ENCODE measurements around the gene NHERF1. TPM values are rescaled to one million over a fixed set of nuclear protein-coding genes. Genes with fewer than 3 reads are reported as not detected.

NHERF1 gene
- total and polyA plus RNA-seq, 2 of the 13 experiments (the other 11 are each of a cell fraction or from before 2014, with no cell fraction given) = 169 to 269 TPM

DNA sequence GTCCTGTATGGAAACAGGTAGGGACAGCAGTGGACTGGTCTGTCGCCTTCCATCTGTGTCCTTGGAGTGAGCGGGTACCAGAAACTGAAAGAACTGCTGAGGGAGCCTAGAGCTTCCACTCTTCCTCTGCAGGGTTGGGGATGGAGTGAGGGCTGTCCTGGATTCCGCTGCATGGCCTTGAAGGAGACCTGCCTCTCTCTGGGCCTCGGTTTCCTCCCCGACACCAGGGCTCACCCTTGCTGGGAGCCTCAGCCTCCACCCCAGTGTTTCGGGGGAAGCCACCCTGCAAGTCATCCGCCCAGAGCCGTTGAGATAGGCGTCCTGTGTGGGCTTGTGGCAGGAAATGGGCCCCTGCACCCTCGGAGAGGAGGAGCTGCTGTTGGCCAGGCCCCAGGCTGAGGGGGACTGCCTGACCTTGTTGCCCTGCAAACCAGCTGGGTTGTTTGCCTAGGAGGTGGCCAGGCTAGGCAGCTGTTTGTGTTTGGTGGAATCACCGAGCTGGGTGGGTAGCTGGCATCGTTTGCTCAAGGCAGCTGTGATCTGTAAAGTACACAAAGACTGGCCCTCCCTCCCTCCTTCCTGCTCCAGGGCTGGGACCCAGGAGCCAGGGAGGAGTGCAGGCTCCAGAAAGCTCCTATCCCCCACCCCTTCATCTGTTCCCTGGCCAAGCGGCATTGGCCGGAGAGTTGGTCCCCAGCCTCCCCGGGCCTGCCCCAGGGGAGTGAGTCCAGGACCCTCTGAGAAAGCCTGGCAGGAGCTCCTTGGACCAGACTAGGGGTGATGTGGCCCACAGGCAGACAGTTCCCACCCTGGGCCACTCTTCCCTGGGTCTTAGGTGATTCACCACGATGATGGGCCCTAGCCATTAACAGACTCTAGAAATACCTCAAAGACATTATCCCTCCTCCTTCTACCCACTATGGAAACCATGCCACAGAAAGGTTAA is 10.1 kb upstream of the NHERF1 start (continued):
- no peak for TF ChIP-seq NFRKB (IDR thresholded peaks at IDR 0.05)
- TF ChIP-seq GABPB1 (CRISPR knock-in tag; IDR thresholded peaks at IDR 0.05) = peak; percentile 69
- TF ChIP-seq ZNF143 (CRISPR knock-in tag; IDR thresholded peaks at IDR 0.05) = peak; percentile 14
- peak; percentile 65 for TF ChIP-seq ZNF772 (CRISPR knock-in tag; IDR thresholded peaks at IDR 0.05)
- TF ChIP-seq ZNF788 (CRISPR knock-in tag; IDR thresholded peaks at IDR 0.05; ENCODE audit: borderline replicate concordance) = peak; percentile 61; the same call in 1 of the 2 replicates
- peak; percentile 8; the same call in 1 of the 2 replicates for TF ChIP-seq ZNF891 (CRISPR knock-in tag; IDR thresholded peaks at IDR 0.05)
- TF ChIP-seq NR2F2 (IDR thresholded peaks at IDR 0.05; ENCODE audit: borderline replicate concordance, low read depth) = peak; percentile 73; the same call in 1 of the 2 replicates
- TF ChIP-seq TCF12 (IDR thresholded peaks at IDR 0.05) = no peak
- TF ChIP-seq TCF12 (CRISPR knock-in tag; IDR thresholded peaks at IDR 0.05) = peak; percentile 46; the same call in 1 of the 2 replicates
- no peak for TF ChIP-seq NFIB (CRISPR knock-in tag; IDR thresholded peaks at IDR 0.05; ENCODE audit: borderline replicate concordance)
- TF ChIP-seq, protein P1, sequence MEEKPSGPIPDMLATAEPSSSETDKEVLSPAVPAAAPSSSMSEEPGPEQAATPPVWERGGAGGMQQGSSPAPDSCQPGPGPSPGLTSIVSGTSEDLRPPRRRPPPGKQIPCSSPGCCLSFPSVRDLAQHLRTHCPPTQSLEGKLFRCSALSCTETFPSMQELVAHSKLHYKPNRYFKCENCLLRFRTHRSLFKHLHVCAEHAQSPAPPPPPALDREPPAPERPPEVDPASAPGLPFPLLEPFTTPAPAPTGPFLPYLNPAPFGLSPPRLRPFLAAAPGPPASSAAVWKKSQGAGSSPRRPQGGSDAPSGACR (CRISPR knock-in tag; IDR thresholded peaks at IDR 0.05) = no peak
- TF ChIP-seq ZNF350 (CRISPR knock-in tag; IDR thresholded peaks at IDR 0.05; ENCODE audit: borderline replicate concordance, low read depth) = peak; percentile 83
- no peak for TF ChIP-seq ZNF543 (CRISPR knock-in tag; IDR thresholded peaks at IDR 0.05)
- TF ChIP-seq, protein P2, sequence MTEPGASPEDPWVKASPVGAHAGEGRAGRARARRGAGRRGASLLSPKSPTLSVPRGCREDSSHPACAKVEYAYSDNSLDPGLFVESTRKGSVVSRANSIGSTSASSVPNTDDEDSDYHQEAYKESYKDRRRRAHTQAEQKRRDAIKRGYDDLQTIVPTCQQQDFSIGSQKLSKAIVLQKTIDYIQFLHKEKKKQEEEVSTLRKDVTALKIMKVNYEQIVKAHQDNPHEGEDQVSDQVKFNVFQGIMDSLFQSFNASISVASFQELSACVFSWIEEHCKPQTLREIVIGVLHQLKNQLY (CRISPR knock-in tag; IDR thresholded peaks at IDR 0.05) = 0 out of 2 replicates have a peak, but pooled peaks have one; percentile 56
- TF ChIP-seq ZFP36L2 (CRISPR knock-in tag; IDR thresholded peaks at IDR 0.05) = no peak
- no peak; the same call in 1 of the 2 replicates for TF ChIP-seq ZNF460 (CRISPR knock-in tag; IDR thresholded peaks at IDR 0.05; ENCODE audit: borderline replicate concordance)
- TF ChIP-seq ZKSCAN8 (CRISPR knock-in tag; IDR thresholded peaks at IDR 0.05; ENCODE audit: borderline replicate concordance) = no peak
- TF ChIP-seq, protein P3, sequence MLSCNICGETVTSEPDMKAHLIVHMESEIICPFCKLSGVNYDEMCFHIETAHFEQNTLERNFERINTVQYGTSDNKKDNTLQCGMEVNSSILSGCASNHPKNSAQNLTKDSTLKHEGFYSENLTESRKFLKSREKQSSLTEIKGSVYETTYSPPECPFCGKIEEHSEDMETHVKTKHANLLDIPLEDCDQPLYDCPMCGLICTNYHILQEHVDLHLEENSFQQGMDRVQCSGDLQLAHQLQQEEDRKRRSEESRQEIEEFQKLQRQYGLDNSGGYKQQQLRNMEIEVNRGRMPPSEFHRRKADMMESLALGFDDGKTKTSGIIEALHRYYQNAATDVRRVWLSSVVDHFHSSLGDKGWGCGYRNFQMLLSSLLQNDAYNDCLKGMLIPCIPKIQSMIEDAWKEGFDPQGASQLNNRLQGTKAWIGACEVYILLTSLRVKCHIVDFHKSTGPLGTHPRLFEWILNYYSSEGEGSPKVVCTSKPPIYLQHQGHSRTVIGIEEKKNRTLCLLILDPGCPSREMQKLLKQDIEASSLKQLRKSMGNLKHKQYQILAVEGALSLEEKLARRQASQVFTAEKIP (CRISPR knock-in tag; IDR thresholded peaks at IDR 0.05; ENCODE audit: borderline replicate concordance) = no peak
- no peak for TF ChIP-seq NFATC3 (CRISPR knock-in tag; IDR thresholded peaks at IDR 0.05)
- peak; percentile 90; the same call in 1 of the 2 replicates for TF ChIP-seq MTA1 (CRISPR knock-in tag; IDR thresholded peaks at IDR 0.05; ENCODE audit: borderline replicate concordance)
- TF ChIP-seq KLF16 (CRISPR knock-in tag; IDR thresholded peaks at IDR 0.05) = peak in 1 of 2 experiments; percentile 63; a peak in 2 of 4 replicates
- TF ChIP-seq, protein P4, sequence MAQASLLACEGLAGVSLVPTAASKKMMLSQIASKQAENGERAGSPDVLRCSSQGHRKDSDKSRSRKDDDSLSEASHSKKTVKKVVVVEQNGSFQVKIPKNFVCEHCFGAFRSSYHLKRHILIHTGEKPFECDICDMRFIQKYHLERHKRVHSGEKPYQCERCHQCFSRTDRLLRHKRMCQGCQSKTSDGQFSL (CRISPR knock-in tag; IDR thresholded peaks at IDR 0.05) = no peak
- TF ChIP-seq, protein P5, sequence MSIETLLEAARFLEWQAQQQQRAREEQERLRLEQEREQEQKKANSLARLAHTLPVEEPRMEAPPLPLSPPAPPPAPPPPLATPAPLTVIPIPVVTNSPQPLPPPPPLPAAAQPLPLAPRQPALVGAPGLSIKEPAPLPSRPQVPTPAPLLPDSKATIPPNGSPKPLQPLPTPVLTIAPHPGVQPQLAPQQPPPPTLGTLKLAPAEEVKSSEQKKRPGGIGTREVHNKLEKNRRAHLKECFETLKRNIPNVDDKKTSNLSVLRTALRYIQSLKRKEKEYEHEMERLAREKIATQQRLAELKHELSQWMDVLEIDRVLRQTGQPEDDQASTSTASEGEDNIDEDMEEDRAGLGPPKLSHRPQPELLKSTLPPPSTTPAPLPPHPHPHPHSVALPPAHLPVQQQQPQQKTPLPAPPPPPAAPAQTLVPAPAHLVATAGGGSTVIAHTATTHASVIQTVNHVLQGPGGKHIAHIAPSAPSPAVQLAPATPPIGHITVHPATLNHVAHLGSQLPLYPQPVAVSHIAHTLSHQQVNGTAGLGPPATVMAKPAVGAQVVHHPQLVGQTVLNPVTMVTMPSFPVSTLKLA (IDR thresholded peaks at IDR 0.05) = no peak
- TF ChIP-seq SIX4 (CRISPR knock-in tag; IDR thresholded peaks at IDR 0.05) = peak; percentile 76; the same call in 1 of the 2 replicates
- TF ChIP-seq ZNF720 (CRISPR knock-in tag; IDR thresholded peaks at IDR 0.05) = no peak
